Measurements from ENCODE around the gene NDFIP2.
"Not testable (repeated sequence)": the region's sequence is repeated elsewhere in the genome, so short reads cannot be mapped to it uniquely, and the experiment has no call there.

NDFIP2 gene

GRCh38 chr13:79589603-79590393 is 108.8 kb downstream of the NDFIP2 start:
- DNase-seq (ENCODE audit: low spot score) (no peak), FAIRE-seq (no peak)

GRCh38 chr13:79590394-79590676 is 109.4 kb downstream of the NDFIP2 start:
- FAIRE-seq (no peak), DNase-seq (ENCODE audit: low spot score) (no peak)

GRCh38 chr13:79591493-79591892 is 110.5 kb downstream of the NDFIP2 start:
- DNase-seq (ENCODE audit: low spot score) (no peak), FAIRE-seq (no peak)

GRCh38 chr13:79593121-79593520 is 112.2 kb downstream of the NDFIP2 start:
- DNase-seq (ENCODE audit: low spot score): no peak
- FAIRE-seq: no peak

GRCh38 chr13:79593641-79594275 is 112.8 kb downstream of the NDFIP2 start:
- FAIRE-seq (no peak), DNase-seq (ENCODE audit: low spot score) (peak; percentile 25)

- not testable (repeated sequence) for DNase-seq (ENCODE audit: low spot score); FAIRE-seq
Measured at GRCh38 chr13:79600146-79600545, 119.2 kb downstream of the NDFIP2 start.

GRCh38 chr13:79602936-79603335 is 122.0 kb downstream of the NDFIP2 start:
- FAIRE-seq (no peak), DNase-seq (ENCODE audit: low spot score) (no peak)

GRCh38 chr13:79604752-79605151 is 123.8 kb downstream of the NDFIP2 start:
- DNase-seq (ENCODE audit: low spot score) (no peak), FAIRE-seq (no peak)
